Effector memory CD4-positive, alpha-beta T cell (primary cell): ENCODE measurements around the gene INMT.

Experiments used
- DNase-seq, 3 donors: peaks; one replicate each; pipeline ENCODE4 v3.0.0-alpha.2; 2020
- H3K27ac ChIP-seq: 2 replicates; pipeline ENCODE4 v1.7.0; 2013; ENCODE audit warnings: mild to moderate bottlenecking, low read length, moderate library complexity; ENCODE audit not compliant: insufficient read depth, poor library complexity, severe bottlenecking
- H3K27me3 ChIP-seq: replicated peaks from 2 replicates; pipeline ENCODE4 v1.7.0; 2013; ENCODE audit warnings: mild to moderate bottlenecking, low read length; ENCODE audit not compliant: insufficient read depth, control insufficient read depth, poor library complexity, severe bottlenecking
- H3K36me3 ChIP-seq: 2 replicates; pipeline ENCODE4 v1.7.0; 2013; ENCODE audit warnings: mild to moderate bottlenecking, low read length, moderate library complexity; ENCODE audit not compliant: control insufficient read depth, insufficient read depth
- H3K4me1 ChIP-seq: 2 replicates; pipeline ENCODE4 v1.7.0; 2013; ENCODE audit warnings: low read length, mild to moderate bottlenecking; ENCODE audit not compliant: control insufficient read depth, insufficient read depth, poor library complexity, severe bottlenecking
- H3K4me3 ChIP-seq: 2 replicates; pipeline ENCODE4 v1.7.0; 2013; ENCODE audit warnings: low read length, low read depth, mild to moderate bottlenecking; ENCODE audit not compliant: insufficient read depth, poor library complexity, severe bottlenecking
- H3K9me3 ChIP-seq: 2 replicates; pipeline ENCODE4 v1.7.0; 2013; ENCODE audit warnings: mild to moderate bottlenecking, low read length, moderate library complexity; ENCODE audit not compliant: control insufficient read depth

Gene INMT

DNA sequence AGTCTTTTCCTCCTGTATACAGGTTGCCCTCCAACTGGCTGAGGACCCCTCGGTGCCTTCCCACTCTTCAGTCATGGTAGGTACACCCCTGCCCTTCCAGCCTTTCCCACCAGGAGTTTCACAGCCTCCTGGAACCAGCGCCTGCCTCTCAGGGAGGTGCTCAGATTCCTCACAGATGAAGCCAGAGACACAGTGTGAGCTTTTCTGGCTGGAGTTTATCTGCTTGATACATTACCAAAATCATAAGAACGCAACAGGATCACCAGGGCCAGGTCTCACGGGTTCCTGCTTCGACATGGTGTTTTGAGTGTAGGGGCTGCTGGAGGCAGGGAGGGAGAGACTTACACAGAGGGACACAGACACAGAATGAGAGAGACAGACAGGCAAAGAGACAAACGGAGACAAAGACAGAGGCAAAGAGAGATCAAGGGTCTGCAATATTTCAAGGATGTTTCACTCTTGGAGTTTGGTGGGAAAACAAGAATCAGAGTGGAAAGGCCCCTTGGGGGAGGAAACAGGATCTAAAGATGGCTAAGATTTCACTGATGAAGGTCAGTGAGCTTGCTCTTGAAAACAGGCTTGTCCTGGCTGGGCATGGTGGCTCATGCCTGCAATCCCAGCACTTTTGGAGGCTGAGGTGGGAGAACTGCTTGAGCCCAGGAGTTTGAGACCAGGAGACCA lies 6.5 kb upstream of the INMT start:
- Histone ChIP-seq H3K4me3 (no peak overlapping the region), H3K27ac (no peak overlapping the region), H3K4me1 (peaks cover 3% of the 10 kb centered on the region), H3K36me3 (no peaks in the 10 kb centered on the region), H3K9me3 (no peaks in the 10 kb centered on the region), H3K27me3 (no peaks in the 10 kb centered on the region)
- no peak for DNase-seq

DNA sequence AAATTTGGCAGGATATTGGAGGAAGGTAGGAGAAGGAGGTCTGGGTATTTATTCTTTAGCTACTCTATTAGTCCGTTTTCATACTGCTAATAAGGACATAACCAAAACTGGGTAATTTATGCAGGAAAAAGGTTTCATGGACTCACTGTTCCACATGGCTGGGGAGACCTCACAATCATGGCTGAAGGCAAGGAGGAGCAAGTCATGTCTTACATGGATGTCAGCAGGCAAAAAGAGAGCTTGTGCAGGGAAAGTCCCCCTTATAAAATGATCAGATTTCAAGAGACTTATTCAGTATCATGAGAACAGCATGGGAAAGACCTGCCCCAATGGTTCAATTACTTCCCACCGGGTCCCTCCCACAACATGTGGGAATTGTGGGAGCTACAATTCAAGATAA lies 1.9 kb upstream of the INMT start:
- DNase-seq = no peak
- no peaks in the 10 kb centered on the region for H3K27me3 ChIP-seq
- H3K27ac ChIP-seq = no peak overlapping the region
- no peak overlapping the region for H3K4me3 ChIP-seq
- H3K4me1 ChIP-seq = no peaks in the 10 kb centered on the region
- H3K36me3 ChIP-seq = no peaks in the 10 kb centered on the region
- H3K9me3 ChIP-seq = no peaks in the 10 kb centered on the region

DNA sequence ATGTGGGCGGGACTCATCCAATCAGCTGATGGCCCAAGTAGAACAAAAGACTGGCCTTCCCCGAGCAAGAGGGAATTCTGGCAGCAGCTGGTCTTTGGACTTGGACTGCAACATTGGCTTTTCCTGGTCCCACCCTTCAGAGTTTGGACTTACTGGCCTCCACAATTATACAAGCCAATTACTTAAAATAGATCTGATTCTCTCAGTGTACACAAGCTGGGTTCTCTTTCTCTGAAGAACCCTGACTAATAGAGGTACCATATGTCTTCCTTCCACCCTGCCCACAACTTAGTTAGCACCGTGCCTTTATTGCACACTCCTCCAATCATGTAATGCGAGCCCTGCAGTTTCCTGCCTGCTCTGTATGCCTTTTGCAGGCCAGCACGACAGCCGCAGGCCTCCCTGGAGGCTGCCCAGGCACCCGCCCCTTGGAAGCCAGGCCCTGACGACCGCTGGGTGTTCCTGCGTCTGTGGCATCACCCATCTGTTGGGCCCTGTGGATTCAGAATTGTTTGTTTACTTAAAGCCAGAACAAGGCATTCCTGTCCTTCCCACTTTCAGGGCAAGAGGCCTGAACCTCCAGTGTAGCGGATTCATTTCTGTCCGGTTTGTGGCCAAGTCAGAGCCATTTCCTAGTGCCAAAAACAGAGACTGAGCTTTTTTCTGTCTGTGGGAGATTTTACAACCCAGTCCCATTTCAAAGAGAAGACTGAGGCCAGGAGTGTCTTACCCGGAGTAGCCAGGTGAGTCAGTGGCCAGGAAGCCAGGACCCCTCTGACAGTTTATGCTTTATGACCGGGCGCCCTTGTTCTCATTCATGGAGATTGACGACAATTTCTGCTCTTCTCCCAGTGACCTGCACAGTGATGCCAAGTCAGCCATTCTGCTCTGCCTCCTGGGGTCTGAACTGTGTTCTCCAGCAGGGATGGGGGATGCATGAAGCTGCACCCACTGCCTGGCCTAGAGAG lies 968 bp upstream of the INMT start:
- no peaks in the 10 kb centered on the region for H3K9me3 ChIP-seq
- DNase-seq = no peak
- H3K36me3 ChIP-seq = no peaks in the 10 kb centered on the region
- no peaks in the 10 kb centered on the region for H3K4me1 ChIP-seq
- H3K4me3 ChIP-seq = no peak overlapping the region
- no peak overlapping the region for H3K27ac ChIP-seq
- H3K27me3 ChIP-seq = no peaks in the 10 kb centered on the region

DNA sequence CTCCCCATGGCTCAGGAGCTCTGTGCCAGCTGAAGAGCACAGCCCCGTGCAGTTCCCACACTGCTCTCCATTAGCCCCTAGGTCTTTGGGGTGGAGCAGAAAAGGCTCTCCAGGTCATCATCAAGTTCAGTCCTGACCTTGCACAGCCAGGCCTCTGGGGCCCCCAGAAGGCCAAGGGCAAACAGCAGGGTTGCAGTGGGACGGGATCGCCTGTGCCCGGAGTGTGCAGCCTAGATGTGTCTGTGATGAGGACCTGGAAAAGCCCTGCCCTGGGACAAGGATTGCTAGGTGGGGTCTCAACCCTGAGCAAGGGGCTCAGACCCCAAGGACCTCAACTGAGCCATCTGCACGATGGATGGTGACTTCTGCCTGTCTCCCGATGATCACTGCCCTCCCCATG lies 549 bp downstream of the INMT start:
- H3K4me1 ChIP-seq = no peaks in the 10 kb centered on the region
- no peak for DNase-seq
- no peak overlapping the region for H3K4me3 ChIP-seq
- H3K9me3 ChIP-seq = no peaks in the 10 kb centered on the region
- no peaks in the 10 kb centered on the region for H3K36me3 ChIP-seq
- no peak overlapping the region for H3K27ac ChIP-seq
- H3K27me3 ChIP-seq = no peaks in the 10 kb centered on the region

DNA sequence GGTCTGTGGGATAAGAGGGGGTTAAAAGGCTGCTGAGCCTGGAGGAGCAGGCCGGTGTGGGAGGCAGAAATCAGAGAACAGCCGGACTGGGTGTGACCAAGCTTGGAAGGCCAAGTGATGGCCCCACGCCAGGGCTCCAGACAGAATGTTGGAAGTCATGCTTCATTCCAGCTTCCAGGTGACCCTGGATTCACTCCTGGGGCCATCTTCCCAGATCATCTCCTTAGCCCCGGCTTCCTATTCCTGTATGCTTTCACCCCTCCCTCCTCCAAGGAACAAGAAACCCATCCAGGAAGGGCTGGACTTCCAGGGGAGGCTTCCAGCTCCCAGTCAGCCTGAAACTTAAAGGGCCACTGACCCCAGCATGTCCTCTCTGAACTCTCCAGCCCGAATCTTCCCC lies 1.0 kb downstream of the INMT start:
- H3K9me3 ChIP-seq = no peaks in the 10 kb centered on the region
- no peak overlapping the region for H3K27ac ChIP-seq
- no peak for DNase-seq

DNA sequence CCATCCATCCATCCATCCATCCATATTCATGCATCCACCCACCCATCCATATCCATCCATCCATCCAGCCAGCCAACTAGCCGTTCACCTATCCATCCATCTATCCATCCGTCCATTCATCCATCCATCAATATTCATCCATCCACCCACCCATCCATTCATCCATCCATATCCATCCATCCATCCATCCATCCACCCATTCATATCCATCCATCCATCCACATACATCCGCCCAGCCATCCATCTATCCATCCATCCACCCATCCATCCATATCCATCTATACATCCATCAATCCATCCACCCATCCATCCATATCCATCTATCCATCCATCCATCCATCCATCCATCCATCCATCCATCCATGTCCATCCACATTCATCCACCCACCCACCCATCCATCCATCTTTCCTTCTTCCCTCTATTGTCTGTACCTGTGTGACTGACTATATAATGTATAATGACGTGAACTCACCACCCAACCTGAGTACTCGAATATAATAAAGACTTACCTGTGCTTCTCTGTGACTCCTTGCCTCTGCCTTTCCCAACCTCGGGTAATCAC lies 2.5 kb downstream of the INMT start:
- H3K9me3 ChIP-seq = no peaks in the 10 kb centered on the region
- H3K27me3 ChIP-seq = no peaks in the 10 kb centered on the region
- H3K36me3 ChIP-seq = no peaks in the 10 kb centered on the region
- no peak overlapping the region for H3K4me3 ChIP-seq
- no peak for DNase-seq
- no peaks in the 10 kb centered on the region for H3K4me1 ChIP-seq
- H3K27ac ChIP-seq = no peak overlapping the region

More for the DNA sequence above, 1.0 kb downstream of the INMT start:
- no peak overlapping the region for H3K4me3 ChIP-seq
- H3K27me3 ChIP-seq = no peaks in the 10 kb centered on the region
- H3K4me1 ChIP-seq = no peaks in the 10 kb centered on the region
- H3K36me3 ChIP-seq = no peaks in the 10 kb centered on the region

DNA sequence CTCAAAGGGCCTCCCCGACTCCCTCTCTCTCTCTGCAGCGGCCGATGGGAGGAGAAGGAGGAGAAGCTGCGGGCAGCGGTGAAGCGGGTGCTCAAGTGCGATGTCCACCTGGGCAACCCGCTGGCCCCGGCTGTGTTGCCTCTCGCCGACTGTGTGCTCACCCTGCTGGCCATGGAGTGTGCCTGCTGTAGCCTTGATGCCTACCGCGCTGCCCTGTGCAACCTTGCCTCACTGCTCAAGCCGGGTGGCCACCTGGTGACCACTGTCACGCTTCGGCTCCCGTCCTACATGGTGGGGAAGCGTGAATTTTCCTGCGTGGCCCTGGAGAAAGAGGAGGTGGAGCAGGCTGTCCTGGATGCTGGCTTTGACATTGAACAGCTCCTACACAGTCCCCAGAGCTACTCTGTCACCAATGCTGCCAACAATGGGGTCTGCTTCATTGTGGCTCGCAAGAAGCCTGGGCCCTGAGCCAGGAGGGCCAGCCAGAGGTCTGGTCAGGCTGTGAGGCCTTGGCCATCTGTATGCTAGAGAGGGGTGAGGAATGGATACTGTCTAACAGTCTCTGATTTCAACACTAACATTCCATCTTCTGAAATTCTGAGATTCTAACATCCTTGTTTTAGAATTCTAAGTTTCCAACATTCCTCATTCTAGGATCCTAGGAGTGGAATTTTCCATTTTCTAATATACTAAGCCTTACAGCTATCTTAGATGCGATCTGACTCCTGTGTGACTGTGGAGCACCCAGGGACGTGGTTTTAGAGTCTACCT lies 3.6 kb downstream of the INMT start:
- H3K36me3 ChIP-seq = no peaks in the 10 kb centered on the region
- no peaks in the 10 kb centered on the region for H3K9me3 ChIP-seq
- H3K27ac ChIP-seq = no peak overlapping the region
- H3K27me3 ChIP-seq = no peaks in the 10 kb centered on the region
- no peak overlapping the region for H3K4me3 ChIP-seq
- DNase-seq = no peak
- no peaks in the 10 kb centered on the region for H3K4me1 ChIP-seq

DNA sequence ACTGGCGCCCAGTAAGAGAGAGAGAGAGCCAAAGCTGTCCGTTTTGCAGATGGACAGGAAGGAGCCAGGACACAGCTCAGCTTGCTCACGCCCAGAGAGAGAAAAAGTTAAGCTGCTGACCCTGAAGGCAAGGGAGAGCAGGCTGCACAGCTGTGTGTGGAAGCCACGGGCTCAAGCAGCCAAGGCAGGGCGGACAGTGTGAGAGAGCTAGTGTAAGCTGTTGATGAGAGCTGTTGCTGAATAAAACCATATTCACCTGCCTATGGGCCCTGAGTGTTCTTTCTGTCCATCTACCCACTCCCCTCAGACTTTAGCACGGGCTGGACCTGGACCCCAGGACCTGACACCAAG lies 5.4 kb downstream of the INMT start:
- Histone ChIP-seq H3K4me3 (no peak overlapping the region), H3K9me3 (no peaks in the 10 kb centered on the region), H3K27ac (no peak overlapping the region), H3K36me3 (no peaks in the 10 kb centered on the region), H3K4me1 (no peaks in the 10 kb centered on the region), H3K27me3 (no peaks in the 10 kb centered on the region)
- no peak for DNase-seq

DNA sequence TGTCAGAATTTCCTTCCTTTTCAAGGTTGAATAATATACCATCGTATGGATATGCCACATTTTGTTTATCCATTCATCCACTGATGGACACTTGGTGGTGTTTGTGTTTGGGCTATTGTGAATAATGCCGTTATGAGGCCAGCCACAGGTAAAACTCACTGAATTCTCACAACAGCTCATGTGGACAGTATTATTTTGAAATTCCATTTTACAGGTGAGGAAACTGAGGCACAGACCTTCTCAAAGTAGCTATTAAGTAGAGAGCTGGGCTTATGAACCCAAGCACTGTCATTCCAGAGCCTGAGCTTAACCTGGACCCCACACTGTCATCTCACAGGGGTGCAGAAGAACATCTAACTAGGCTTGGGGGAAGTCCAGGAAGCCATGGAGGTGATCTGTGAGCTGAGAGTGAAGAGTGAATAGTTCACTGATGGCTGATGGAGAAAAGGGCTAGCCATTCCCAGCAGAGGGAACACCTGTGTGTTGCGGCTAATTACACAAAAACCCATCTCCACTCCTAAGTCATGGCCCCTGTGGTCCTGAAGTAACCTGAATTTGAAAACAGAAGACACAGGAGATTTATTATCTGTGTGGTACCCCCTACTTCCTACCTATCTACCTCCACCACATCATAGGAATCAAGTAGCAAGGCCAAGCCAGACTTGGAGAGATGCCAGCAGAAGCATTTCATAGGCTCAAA lies 8.7 kb downstream of the INMT start:
- no peaks in the 10 kb centered on the region for H3K36me3 ChIP-seq
- H3K27me3 ChIP-seq = no peaks in the 10 kb centered on the region
- no peaks in the 10 kb centered on the region for H3K4me1 ChIP-seq
- no peak for DNase-seq
- no peak overlapping the region for H3K4me3 ChIP-seq
- H3K27ac ChIP-seq = no peak overlapping the region
- H3K9me3 ChIP-seq = no peaks in the 10 kb centered on the region
